WI38 (cell line): Measurements from ENCODE around the gene YY1AP1.
A peak's percentile ranks its signal among the peaks of the same experiment; 100 is the strongest.
"Not testable (repeated sequence)": the region's sequence is repeated elsewhere in the genome, so short reads cannot be mapped to it uniquely, and the experiment has no call there.

Experiments
- H3K4me3 ChIP-seq: 2 replicates; pipeline ENCODE4 v1.5.1; 2011; ENCODE audit warnings: low read depth, mild to moderate bottlenecking, control low read depth, low read length
- CTCF ChIP-seq: IDR thresholded peaks from 2 replicates; pipeline ENCODE4 v1.5.1; 2012; ENCODE audit warnings: low read depth, mild to moderate bottlenecking, control low read depth, low read length

The YY1AP1 gene

GRCh38 chr1:155688324-155689080 is at the start of gene YY1AP1:
TSS of gene YY1AP1 (minus strand) at chr1:155688774. CDS start at chr1:155680436, 8,338 bp downstream.
- no peak for TF ChIP-seq CTCF
- peak within 1 kb of the TSS; percentile 92 for H3K4me3 ChIP-seq

GRCh38 chr1:155729031-155729898 is 40.7 kb upstream of the YY1AP1 start:
- peak; percentile 71; the same call in 1 of the 2 replicates for TF ChIP-seq CTCF
- H3K4me3 ChIP-seq = no peak overlapping the region

GRCh38 chr1:155725142-155725541 is 36.6 kb upstream of the YY1AP1 start:
- TF ChIP-seq CTCF = no peak
- H3K4me3 ChIP-seq = no peak overlapping the region

- TF ChIP-seq CTCF = no peak
- H3K4me3 ChIP-seq = no peak overlapping the region
Measured at GRCh38 chr1:155719703-155720102, 31.1 kb upstream of the YY1AP1 start.

- not testable (repeated sequence) for H3K4me3 ChIP-seq
Measured at GRCh38 chr1:155718524-155719115, 30.0 kb upstream of the YY1AP1 start.

- TF ChIP-seq CTCF = no peak
- H3K4me3 ChIP-seq = no peak overlapping the region
Measured at GRCh38 chr1:155717041-155717440, 28.5 kb upstream of the YY1AP1 start.

- TF ChIP-seq CTCF = no peak
- H3K4me3 ChIP-seq = no peak overlapping the region
Measured at GRCh38 chr1:155715777-155716176, 27.2 kb upstream of the YY1AP1 start.

- not testable (repeated sequence) for H3K4me3 ChIP-seq
Measured at GRCh38 chr1:155715056-155715455, 26.5 kb upstream of the YY1AP1 start.
